ENCODE results near the gene PGLYRP4.

PGLYRP4 gene

GRCh38 chr1:153309441-153309840 is 39.2 kb downstream of the PGLYRP4 start:
- DNase-seq (ENCODE audit: extremely low read depth, low read depth), result no peak
- TF ChIP-seq, protein P1, sequence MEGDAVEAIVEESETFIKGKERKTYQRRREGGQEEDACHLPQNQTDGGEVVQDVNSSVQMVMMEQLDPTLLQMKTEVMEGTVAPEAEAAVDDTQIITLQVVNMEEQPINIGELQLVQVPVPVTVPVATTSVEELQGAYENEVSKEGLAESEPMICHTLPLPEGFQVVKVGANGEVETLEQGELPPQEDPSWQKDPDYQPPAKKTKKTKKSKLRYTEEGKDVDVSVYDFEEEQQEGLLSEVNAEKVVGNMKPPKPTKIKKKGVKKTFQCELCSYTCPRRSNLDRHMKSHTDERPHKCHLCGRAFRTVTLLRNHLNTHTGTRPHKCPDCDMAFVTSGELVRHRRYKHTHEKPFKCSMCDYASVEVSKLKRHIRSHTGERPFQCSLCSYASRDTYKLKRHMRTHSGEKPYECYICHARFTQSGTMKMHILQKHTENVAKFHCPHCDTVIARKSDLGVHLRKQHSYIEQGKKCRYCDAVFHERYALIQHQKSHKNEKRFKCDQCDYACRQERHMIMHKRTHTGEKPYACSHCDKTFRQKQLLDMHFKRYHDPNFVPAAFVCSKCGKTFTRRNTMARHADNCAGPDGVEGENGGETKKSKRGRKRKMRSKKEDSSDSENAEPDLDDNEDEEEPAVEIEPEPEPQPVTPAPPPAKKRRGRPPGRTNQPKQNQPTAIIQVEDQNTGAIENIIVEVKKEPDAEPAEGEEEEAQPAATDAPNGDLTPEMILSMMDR (IDR thresholded peaks at IDR 0.05; ENCODE audit: low read depth, low read length), result no peak

DNA sequence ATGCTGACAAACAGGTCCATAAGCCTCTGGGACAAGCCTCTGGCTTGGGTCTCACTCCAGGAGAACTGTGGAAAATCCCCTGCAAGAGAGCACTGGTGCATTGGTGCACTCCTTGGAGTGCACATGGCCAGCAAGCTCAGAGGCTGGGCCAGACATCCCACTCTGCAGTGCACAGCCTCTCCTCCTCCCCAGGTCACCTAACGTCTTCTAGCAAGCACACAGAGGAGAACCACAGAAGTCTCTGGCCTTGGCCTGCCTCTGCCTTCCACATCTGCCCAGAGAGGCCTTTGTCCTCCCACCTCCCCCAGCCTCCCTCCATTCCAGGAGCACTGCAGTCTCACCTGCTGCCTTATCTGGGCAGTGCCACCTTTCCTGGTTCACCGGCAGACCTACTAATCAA is 40.1 kb downstream of the PGLYRP4 start:
- TF ChIP-seq, protein P1 (IDR thresholded peaks at IDR 0.05; ENCODE audit: low read depth, low read length), result no peak
- DNase-seq (ENCODE audit: extremely low read depth, low read depth), result no peak

DNA sequence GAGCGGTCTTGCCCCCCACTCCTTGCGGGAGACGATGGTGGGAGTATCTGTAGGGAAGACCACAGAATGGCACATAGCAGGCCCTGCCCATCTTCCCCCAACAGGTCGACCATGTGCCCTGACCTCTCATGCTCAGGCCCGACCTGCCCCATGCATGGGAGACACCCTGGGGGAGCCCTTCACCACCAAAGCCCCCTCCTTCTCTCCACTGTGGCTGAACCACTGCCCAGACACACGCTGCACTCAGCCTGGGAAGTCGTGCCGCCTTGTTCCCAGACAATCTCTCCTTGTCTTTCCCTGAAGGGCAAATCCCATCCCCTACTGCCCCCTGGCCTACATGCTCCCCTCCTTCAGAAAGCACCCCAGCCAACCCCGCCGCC is 41.4 kb downstream of the PGLYRP4 start:
- DNase-seq (ENCODE audit: extremely low read depth, low read depth), result no peak
- TF ChIP-seq, protein P1 (IDR thresholded peaks at IDR 0.05; ENCODE audit: low read depth, low read length), result no peak

- no peak for DNase-seq (ENCODE audit: extremely low read depth, low read depth)
Observed at GRCh38 chr1:153306303-153307220, 42.1 kb downstream of the PGLYRP4 start.

GRCh38 chr1:153305682-153306081 is 43.0 kb downstream of the PGLYRP4 start:
- DNase-seq (ENCODE audit: extremely low read depth, low read depth), result no peak
- TF ChIP-seq, protein P1 (IDR thresholded peaks at IDR 0.05; ENCODE audit: low read depth, low read length), result no peak

More at GRCh38 chr1:153306303-153307220, 42.1 kb downstream of the PGLYRP4 start:
- TF ChIP-seq, protein P1 (IDR thresholded peaks at IDR 0.05; ENCODE audit: low read depth, low read length), result no peak

- TF ChIP-seq, protein P1 (IDR thresholded peaks at IDR 0.05; ENCODE audit: low read depth, low read length), result no peak
- DNase-seq (ENCODE audit: extremely low read depth, low read depth), result no peak
Observed at GRCh38 chr1:153302308-153302707, 46.3 kb downstream of the PGLYRP4 start.

DNA sequence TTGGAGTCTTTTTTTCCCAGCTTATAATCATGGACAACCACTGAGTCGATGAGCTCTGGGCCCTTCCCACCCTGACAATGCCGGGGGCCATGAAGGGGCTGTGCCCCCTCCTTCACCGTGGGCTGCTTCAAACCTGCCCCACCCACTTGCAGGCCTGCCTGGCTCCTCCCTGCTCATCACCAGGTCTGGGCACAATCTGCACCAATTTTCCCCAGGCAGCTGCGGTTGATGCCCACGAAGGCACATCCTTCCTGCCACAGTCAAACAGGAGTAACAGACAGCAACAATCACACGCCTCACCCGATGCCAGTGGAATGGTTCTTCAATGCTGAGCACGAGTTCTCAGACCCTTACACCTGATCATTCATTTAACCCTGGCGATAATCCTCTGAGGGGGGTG is 54.8 kb downstream of the PGLYRP4 start:
- DNase-seq (ENCODE audit: extremely low read depth, low read depth), result no peak
- TF ChIP-seq, protein P1 (IDR thresholded peaks at IDR 0.05; ENCODE audit: low read depth, low read length), result no peak

All from AG09319 (cell line).